Skin epidermis (tissue), 12 donors: Measurements from ENCODE around the gene MAGI1.

Experiments
- H3K27ac ChIP-seq, 21 experiments: fragments of 200-600 bp; sonication (generic) in 11 of 21; one replicate each; pipeline ENCODE4 v1.5.0; 2020; ENCODE audit warnings: mild to moderate bottlenecking in 3 of 21, inconsistent platforms in 2 of 21, moderate library complexity in 2 of 21
- H3K4me3 ChIP-seq, 7 experiments: fragments of 200-600 bp; sonication (generic) in 2 of 7; one replicate each; pipeline ENCODE4 v1.5.0; 2020; ENCODE audit warnings: inconsistent platforms in 2 of 7, mild to moderate bottlenecking in 2 of 7, moderate library complexity in 1 of 7

Gene MAGI1

GRCh38 chr3:65986285-65986684 is 52.4 kb downstream of the MAGI1 start:
- H3K27ac ChIP-seq: no peak overlapping the region
- H3K4me3 ChIP-seq: no peak overlapping the region

- Histone ChIP-seq H3K27ac (no peak overlapping the region), H3K4me3 (no peak overlapping the region)
Observed at GRCh38 chr3:65984975-65985374, 53.7 kb downstream of the MAGI1 start.

GRCh38 chr3:65983100-65983499 is 55.6 kb downstream of the MAGI1 start:
- no peak overlapping the region for H3K4me3 ChIP-seq
- H3K27ac ChIP-seq: no peak overlapping the region

- Histone ChIP-seq H3K27ac (peak overlapping the region in 1 of 21 experiments; percentile 28), H3K4me3 (no peak overlapping the region)
Observed at GRCh38 chr3:65979731-65980130, 59.0 kb downstream of the MAGI1 start.

GRCh38 chr3:65979162-65979561 is 59.6 kb downstream of the MAGI1 start:
- peak overlapping the region in 1 of 21 experiments; percentile 28 for H3K27ac ChIP-seq
- no peak overlapping the region for H3K4me3 ChIP-seq

GRCh38 chr3:65978116-65978515 is 60.6 kb downstream of the MAGI1 start:
- Histone ChIP-seq H3K4me3 (no peak overlapping the region), H3K27ac (no peak overlapping the region)

- Histone ChIP-seq H3K27ac (no peak overlapping the region), H3K4me3 (no peak overlapping the region)
Observed at GRCh38 chr3:65975032-65975431, 63.7 kb downstream of the MAGI1 start.

- H3K27ac ChIP-seq: no peak overlapping the region
- H3K4me3 ChIP-seq: no peak overlapping the region
Observed at GRCh38 chr3:65974509-65974908, 64.2 kb downstream of the MAGI1 start.

GRCh38 chr3:65972765-65973164 is 66.0 kb downstream of the MAGI1 start:
- Histone ChIP-seq H3K4me3 (no peak overlapping the region), H3K27ac (no peak overlapping the region)

- Histone ChIP-seq H3K27ac (no peak overlapping the region), H3K4me3 (no peak overlapping the region)
Observed at GRCh38 chr3:65971293-65972252, 67.1 kb downstream of the MAGI1 start.

GRCh38 chr3:65968996-65969395 is 69.7 kb downstream of the MAGI1 start:
- H3K27ac ChIP-seq: no peak overlapping the region

GRCh38 chr3:65967451-65967850 is 71.3 kb downstream of the MAGI1 start:
- Histone ChIP-seq H3K27ac (no peak overlapping the region), H3K4me3 (no peak overlapping the region)

More at GRCh38 chr3:65968996-65969395, 69.7 kb downstream of the MAGI1 start:
- no peak overlapping the region for H3K4me3 ChIP-seq

- H3K4me3 ChIP-seq: no peak overlapping the region
- H3K27ac ChIP-seq: peak overlapping the region in 1 of 21 experiments; percentile 39
Observed at GRCh38 chr3:65964838-65965237, 73.9 kb downstream of the MAGI1 start.

GRCh38 chr3:65963787-65964677 is 74.7 kb downstream of the MAGI1 start:
- peak overlapping the region in 4 of 21 experiments; percentile 35 to 58 (median 44) for H3K27ac ChIP-seq

GRCh38 chr3:65961733-65962132 is 77.0 kb downstream of the MAGI1 start:
- Histone ChIP-seq H3K4me3 (no peak overlapping the region), H3K27ac (no peak overlapping the region)

More at GRCh38 chr3:65963787-65964677, 74.7 kb downstream of the MAGI1 start:
- no peak overlapping the region for H3K4me3 ChIP-seq

GRCh38 chr3:65961128-65961527 is 77.6 kb downstream of the MAGI1 start:
- Histone ChIP-seq H3K27ac (no peak overlapping the region), H3K4me3 (no peak overlapping the region)

GRCh38 chr3:65960087-65960486 is 78.6 kb downstream of the MAGI1 start:
- H3K4me3 ChIP-seq: no peak overlapping the region
- no peak overlapping the region for H3K27ac ChIP-seq

- no peak overlapping the region for H3K27ac ChIP-seq
- H3K4me3 ChIP-seq: no peak overlapping the region
Observed at GRCh38 chr3:65958216-65958615, 80.5 kb downstream of the MAGI1 start.

- Histone ChIP-seq H3K4me3 (no peak overlapping the region), H3K27ac (peak overlapping the region in 2 of 21 experiments; percentile 13 to 80)
Observed at GRCh38 chr3:65955792-65956477, 82.8 kb downstream of the MAGI1 start.
